CD4-positive, alpha-beta T cell treated with Interleukin-4 for 1 hour (primary cell): ENCODE measurements around the gene HSD17B13.
"Not testable (repeated sequence)": the region's sequence is repeated elsewhere in the genome, so short reads cannot be mapped to it uniquely, and the experiment has no call there.

ENCODE experiments used
- DNase-seq, 2 donors: peaks; one replicate each; pipeline ENCODE4 v3.0.0-alpha.2; 2020 to 2022

HSD17B13 gene

GRCh38 chr4:87313756-87314155 is 8.9 kb downstream of the HSD17B13 start:
- DNase-seq = no peak

- no peak for DNase-seq
Measured at GRCh38 chr4:87311684-87312083, 11.0 kb downstream of the HSD17B13 start.

GRCh38 chr4:87310691-87311335 is 11.9 kb downstream of the HSD17B13 start:
- no peak for DNase-seq

- no peak for DNase-seq
Measured at GRCh38 chr4:87309625-87310024, 13.1 kb downstream of the HSD17B13 start.

- DNase-seq = no peak
Measured at GRCh38 chr4:87306056-87306455, 16.6 kb downstream of the HSD17B13 start.

GRCh38 chr4:87305562-87305961 is 17.1 kb downstream of the HSD17B13 start:
- no peak for DNase-seq

GRCh38 chr4:87304745-87305432 is 17.8 kb downstream of the HSD17B13 start:
- DNase-seq = no peak

GRCh38 chr4:87299898-87300297 is 22.8 kb downstream of the HSD17B13 start:
- no peak for DNase-seq

- DNase-seq = no peak
Measured at GRCh38 chr4:87298362-87298761, 24.3 kb downstream of the HSD17B13 start.

GRCh38 chr4:87294911-87295310 is 27.8 kb downstream of the HSD17B13 start:
- DNase-seq = not testable (repeated sequence)

GRCh38 chr4:87293889-87294288 is 28.8 kb downstream of the HSD17B13 start:
- not testable (repeated sequence) for DNase-seq

GRCh38 chr4:87286970-87287369 is 35.7 kb downstream of the HSD17B13 start:
- no peak for DNase-seq

- DNase-seq = not testable (repeated sequence)
Measured at GRCh38 chr4:87284268-87284667, 38.4 kb downstream of the HSD17B13 start.

- DNase-seq = no peak
Measured at GRCh38 chr4:87283151-87283550, 39.5 kb downstream of the HSD17B13 start.

GRCh38 chr4:87281603-87282002 is 41.1 kb downstream of the HSD17B13 start:
- DNase-seq = no peak

- DNase-seq = no peak
Measured at GRCh38 chr4:87278335-87278794, 44.3 kb downstream of the HSD17B13 start.

GRCh38 chr4:87275311-87275710 is 47.4 kb downstream of the HSD17B13 start:
- DNase-seq = no peak

- no peak for DNase-seq
Measured at GRCh38 chr4:87274803-87275202, 47.9 kb downstream of the HSD17B13 start.

- no peak for DNase-seq
Measured at GRCh38 chr4:87274327-87274726, 48.4 kb downstream of the HSD17B13 start.

- no peak for DNase-seq
Measured at GRCh38 chr4:87270825-87271224, 51.9 kb downstream of the HSD17B13 start.

- DNase-seq = no peak
Measured at GRCh38 chr4:87270144-87270543, 52.5 kb downstream of the HSD17B13 start.

GRCh38 chr4:87268411-87268810 is 54.3 kb downstream of the HSD17B13 start:
- no peak for DNase-seq

GRCh38 chr4:87266986-87267385 is 55.7 kb downstream of the HSD17B13 start:
- no peak for DNase-seq

- DNase-seq = no peak
Measured at GRCh38 chr4:87262886-87263285, 59.8 kb downstream of the HSD17B13 start.

- DNase-seq = no peak
Measured at GRCh38 chr4:87260477-87260876, 62.2 kb downstream of the HSD17B13 start.
